Glutamatergic neuron (in vitro differentiated cells): ENCODE measurements around the gene RPS19. TPM values are rescaled to one million over a fixed set of nuclear protein-coding genes. Genes with fewer than 3 reads are reported as not detected.

Source experiments
- DNase-seq: peaks from one replicate; pipeline ENCODE4 v3.0.0; 2022
- H3K27ac Mint-ChIP-seq: one replicate; pipeline ENCODE4 v1.8.0; 2020; ENCODE audit warnings: mild to moderate bottlenecking, mixed read lengths, inconsistent platforms; ENCODE audit not compliant: unreplicated experiment
- H3K27me3 Mint-ChIP-seq: one replicate; pipeline ENCODE4 v1.8.0; 2020; ENCODE audit warnings: mild to moderate bottlenecking, moderate library complexity, mixed read lengths, inconsistent platforms; ENCODE audit not compliant: unreplicated experiment
- H3K36me3 Mint-ChIP-seq: one replicate; pipeline ENCODE4 v1.8.0; 2020; ENCODE audit warnings: mild to moderate bottlenecking, mixed read lengths, inconsistent platforms; ENCODE audit not compliant: unreplicated experiment
- H3K4me1 Mint-ChIP-seq: one replicate; pipeline ENCODE4 v1.8.0; 2020; ENCODE audit warnings: mild to moderate bottlenecking, low read depth, mixed read lengths, inconsistent platforms; ENCODE audit not compliant: unreplicated experiment
- H3K4me3 Mint-ChIP-seq: one replicate; pipeline ENCODE4 v1.8.0; 2020; ENCODE audit warnings: mild to moderate bottlenecking, mixed read lengths, inconsistent platforms; ENCODE audit not compliant: unreplicated experiment
- H3K9me3 Mint-ChIP-seq: one replicate; pipeline ENCODE4 v1.8.0; 2020; ENCODE audit warnings: mild to moderate bottlenecking, moderate library complexity, mixed read lengths, inconsistent platforms; ENCODE audit not compliant: unreplicated experiment
- total RNA-seq: library from RNA; stranded (reverse); fragmentation: NEBNext Ultra II Directional; extraction: Animal tissue kit (Norgen Biotek cat#: 25700); gene quantifications from one replicate; pipeline ENCODE4 v1.2.1, GENCODE V29; 2021; ENCODE audit not compliant: unreplicated experiment
- TF ChIP-seq, protein P1 (sequence below): fragments of 200-600 bp; sonication (generic); IDR thresholded peaks from one replicate; pipeline ENCODE4 v1.5.0; 2021; ENCODE audit not compliant: partially characterized antibody, unreplicated experiment

Gene RPS19
- total RNA-seq, 1 donor from 2014 or later = 1,637 TPM

DNA sequence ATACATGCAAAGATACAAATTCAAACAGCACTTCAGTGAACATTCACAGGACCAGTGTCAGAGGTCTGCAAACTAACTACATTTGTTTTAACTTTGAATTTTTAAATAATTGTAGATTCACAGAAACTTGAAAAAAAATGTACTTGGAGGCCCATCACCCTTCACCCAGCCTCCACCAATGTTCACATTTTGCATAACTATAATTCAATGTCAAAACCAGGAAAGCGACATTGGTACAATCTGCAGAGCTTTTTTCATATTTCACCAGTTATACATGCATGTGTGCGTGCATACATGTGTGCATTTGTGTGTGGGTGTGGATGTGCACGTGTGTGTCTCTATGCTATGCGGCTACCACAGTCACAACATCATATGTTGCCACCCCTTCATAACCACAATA lies 44.8 kb upstream of the RPS19 start:
- no peak overlapping the region for H3K4me3 Mint-ChIP-seq
- H3K36me3 Mint-ChIP-seq = no peaks in the 10 kb centered on the region
- H3K27ac Mint-ChIP-seq = no peak overlapping the region
- DNase-seq = no peak
- H3K4me1 Mint-ChIP-seq = peaks cover 6% of the 10 kb centered on the region
- peaks cover 3% of the 10 kb centered on the region for H3K9me3 Mint-ChIP-seq
- H3K27me3 Mint-ChIP-seq = peaks cover 6% of the 10 kb centered on the region
- TF ChIP-seq, protein P1, sequence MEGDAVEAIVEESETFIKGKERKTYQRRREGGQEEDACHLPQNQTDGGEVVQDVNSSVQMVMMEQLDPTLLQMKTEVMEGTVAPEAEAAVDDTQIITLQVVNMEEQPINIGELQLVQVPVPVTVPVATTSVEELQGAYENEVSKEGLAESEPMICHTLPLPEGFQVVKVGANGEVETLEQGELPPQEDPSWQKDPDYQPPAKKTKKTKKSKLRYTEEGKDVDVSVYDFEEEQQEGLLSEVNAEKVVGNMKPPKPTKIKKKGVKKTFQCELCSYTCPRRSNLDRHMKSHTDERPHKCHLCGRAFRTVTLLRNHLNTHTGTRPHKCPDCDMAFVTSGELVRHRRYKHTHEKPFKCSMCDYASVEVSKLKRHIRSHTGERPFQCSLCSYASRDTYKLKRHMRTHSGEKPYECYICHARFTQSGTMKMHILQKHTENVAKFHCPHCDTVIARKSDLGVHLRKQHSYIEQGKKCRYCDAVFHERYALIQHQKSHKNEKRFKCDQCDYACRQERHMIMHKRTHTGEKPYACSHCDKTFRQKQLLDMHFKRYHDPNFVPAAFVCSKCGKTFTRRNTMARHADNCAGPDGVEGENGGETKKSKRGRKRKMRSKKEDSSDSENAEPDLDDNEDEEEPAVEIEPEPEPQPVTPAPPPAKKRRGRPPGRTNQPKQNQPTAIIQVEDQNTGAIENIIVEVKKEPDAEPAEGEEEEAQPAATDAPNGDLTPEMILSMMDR = no peak

DNA sequence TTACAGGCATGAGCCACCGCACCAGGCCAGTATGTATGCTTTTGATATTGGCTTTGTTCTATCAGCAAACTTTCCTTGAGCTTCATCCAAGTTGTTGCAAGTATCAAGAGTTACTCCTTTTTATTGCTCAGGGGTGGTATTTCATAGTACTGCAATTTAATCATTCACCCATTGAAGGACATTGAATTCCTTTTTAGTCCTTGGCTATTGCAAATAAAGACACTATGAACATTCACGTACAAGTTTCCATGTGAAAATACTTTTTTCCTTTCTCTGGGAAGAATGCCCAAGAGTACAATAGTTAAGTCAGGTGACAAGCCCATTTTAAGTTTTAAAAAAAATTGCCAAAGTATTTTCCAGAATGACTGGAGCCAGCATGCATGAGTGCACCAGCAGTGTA lies 43.3 kb upstream of the RPS19 start:
- Mint-ChIP-seq H3K9me3 (peaks cover 3% of the 10 kb centered on the region), H3K4me1 (peaks cover 6% of the 10 kb centered on the region), H3K27me3 (peaks cover 6% of the 10 kb centered on the region), H3K27ac (no peak overlapping the region), H3K36me3 (no peaks in the 10 kb centered on the region), H3K4me3 (no peak overlapping the region)
- no peak for DNase-seq
- TF ChIP-seq, protein P1 = no peak

DNA sequence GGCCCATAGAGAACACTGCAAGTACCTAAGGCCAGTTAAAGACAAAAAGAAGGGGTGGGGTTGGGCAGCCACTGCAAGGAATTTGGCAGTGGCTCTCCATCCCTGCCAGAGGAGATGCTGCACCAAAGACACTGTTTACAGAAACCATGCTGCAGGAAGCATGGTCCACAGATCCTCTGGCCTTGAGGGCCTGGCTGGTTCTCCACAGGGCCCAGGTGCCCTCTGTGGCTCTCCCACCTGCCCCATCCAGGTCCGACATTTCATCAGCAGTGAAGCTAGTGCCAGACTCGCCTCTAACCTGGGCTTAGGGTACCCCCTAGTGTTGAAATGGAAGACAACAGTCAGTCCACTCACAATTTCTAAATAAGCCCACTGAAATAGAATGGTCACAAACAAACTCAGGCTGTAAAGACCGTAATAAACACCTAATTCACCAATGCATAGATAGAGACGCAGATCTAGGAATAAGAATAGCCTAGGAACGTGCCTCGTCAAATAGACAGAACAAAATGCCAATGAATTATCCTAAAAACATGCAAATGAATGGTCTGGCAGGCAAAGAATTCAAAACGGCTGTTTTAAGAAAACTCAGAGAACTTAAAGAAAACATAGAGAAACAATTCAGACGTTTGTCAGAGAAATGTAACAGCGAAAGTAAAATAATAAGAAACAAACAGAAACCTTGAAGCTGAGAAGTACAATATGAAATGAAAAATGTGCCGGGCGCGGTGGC lies 38.9 kb upstream of the RPS19 start:
- H3K27ac Mint-ChIP-seq = no peak overlapping the region
- no peaks in the 10 kb centered on the region for H3K27me3 Mint-ChIP-seq
- peak; percentile 37 for DNase-seq
- H3K4me3 Mint-ChIP-seq = no peak overlapping the region
- TF ChIP-seq, protein P1 = peak; percentile 84
- no peaks in the 10 kb centered on the region for H3K9me3 Mint-ChIP-seq
- H3K4me1 Mint-ChIP-seq = no peaks in the 10 kb centered on the region
- H3K36me3 Mint-ChIP-seq = no peaks in the 10 kb centered on the region

DNA sequence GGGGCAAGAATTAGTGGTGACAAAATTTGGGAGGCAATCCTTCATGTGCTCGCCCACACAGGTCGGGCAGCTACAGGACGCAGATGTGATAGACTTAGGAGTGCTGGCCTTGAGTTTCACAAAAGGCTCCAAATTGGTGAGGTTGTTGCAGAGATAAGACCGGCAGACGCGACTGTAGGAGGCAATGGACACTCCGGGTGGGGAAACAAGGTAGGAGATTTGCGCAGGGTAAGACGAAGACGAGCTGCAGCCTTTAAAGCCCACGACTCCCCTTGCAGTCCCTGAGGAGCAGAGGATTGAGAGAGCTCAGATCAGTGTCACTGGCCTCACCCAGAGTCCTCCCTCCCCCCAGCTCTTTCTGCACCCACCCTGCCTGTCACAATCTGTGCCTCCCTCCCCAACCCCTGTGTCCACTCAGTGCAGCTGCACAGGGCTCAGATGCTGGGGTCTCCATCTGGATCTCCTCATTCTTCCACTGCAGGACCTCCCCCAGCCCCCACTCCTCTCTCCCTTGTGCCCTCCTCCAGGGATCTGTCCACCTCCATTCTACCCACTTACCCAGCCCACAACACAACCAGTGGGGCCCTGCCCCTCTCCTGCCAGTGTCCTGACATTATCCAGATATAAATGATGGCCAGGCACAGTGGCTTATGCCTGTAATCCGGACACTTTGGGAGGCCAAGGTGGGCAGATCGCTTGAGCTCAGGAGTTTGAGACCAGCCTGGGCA lies 21.9 kb upstream of the RPS19 start:
- no peak overlapping the region for H3K27ac Mint-ChIP-seq
- no peaks in the 10 kb centered on the region for H3K36me3 Mint-ChIP-seq
- peaks cover 10% of the 10 kb centered on the region for H3K4me1 Mint-ChIP-seq
- H3K4me3 Mint-ChIP-seq = peak overlapping the region; percentile 38
- H3K27me3 Mint-ChIP-seq = peaks cover 4% of the 10 kb centered on the region
- H3K9me3 Mint-ChIP-seq = no peaks in the 10 kb centered on the region
- TF ChIP-seq, protein P1 = no peak
- no peak for DNase-seq

DNA sequence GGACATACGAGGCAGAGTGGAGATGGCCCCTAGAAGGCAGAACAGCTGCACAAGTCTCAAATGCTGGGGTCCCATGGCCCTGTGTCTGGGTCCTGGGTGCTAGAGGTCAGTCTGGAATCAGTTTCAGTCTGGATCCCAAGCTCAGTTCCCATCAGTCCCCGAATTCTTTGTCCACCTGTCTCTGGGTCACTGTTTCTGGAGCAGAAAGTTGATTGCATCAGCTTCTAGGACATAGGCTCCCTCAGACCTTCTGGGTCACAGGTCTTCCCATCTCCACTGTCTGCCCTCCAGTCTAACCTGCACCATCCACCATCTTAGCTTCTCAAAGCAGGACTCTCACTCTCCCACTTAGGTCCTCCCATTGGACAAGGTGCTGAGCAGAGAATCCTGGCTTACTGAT lies 20.8 kb upstream of the RPS19 start:
- Mint-ChIP-seq H3K27ac (no peak overlapping the region), H3K9me3 (peaks cover 3% of the 10 kb centered on the region), H3K36me3 (peaks cover 6% of the 10 kb centered on the region), H3K27me3 (peaks cover 5% of the 10 kb centered on the region), H3K4me3 (no peak overlapping the region), H3K4me1 (peaks cover 10% of the 10 kb centered on the region)
- TF ChIP-seq, protein P1 = no peak
- no peak for DNase-seq
